ENCODE measurements around the gene MRC2. TPM values are rescaled to one million over a fixed set of nuclear protein-coding genes. Genes with fewer than 3 reads are reported as not detected.

MRC2 gene
- total RNA-seq, 1 experiment from 2014 or later, result 2.3 TPM

DNA sequence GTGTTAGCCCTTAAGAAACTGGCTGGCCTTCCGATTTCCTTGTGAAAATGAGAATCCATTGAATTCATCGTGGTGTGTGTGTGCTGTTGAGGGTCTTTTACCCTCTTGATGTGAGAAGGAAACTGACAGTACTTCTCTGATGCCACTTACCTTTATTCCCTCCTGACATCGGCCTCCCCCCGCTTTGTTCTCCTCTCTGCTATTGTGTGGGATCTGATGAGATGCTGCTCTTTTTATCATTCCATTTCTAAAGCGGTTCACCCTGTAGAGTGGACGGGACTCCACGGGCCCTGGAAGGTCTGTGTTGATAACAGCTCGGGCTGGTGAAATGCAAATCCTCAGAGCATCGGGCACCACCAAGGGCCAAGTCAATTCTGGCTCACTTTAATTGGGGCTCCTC is 110.8 kb downstream of the MRC2 start:
- TF ChIP-seq, protein P1, sequence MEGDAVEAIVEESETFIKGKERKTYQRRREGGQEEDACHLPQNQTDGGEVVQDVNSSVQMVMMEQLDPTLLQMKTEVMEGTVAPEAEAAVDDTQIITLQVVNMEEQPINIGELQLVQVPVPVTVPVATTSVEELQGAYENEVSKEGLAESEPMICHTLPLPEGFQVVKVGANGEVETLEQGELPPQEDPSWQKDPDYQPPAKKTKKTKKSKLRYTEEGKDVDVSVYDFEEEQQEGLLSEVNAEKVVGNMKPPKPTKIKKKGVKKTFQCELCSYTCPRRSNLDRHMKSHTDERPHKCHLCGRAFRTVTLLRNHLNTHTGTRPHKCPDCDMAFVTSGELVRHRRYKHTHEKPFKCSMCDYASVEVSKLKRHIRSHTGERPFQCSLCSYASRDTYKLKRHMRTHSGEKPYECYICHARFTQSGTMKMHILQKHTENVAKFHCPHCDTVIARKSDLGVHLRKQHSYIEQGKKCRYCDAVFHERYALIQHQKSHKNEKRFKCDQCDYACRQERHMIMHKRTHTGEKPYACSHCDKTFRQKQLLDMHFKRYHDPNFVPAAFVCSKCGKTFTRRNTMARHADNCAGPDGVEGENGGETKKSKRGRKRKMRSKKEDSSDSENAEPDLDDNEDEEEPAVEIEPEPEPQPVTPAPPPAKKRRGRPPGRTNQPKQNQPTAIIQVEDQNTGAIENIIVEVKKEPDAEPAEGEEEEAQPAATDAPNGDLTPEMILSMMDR (IDR thresholded peaks at IDR 0.05; ENCODE audit: unreplicated experiment), result no peak
- no peaks in the 10 kb centered on the region for H3K9me3 Mint-ChIP-seq (ENCODE audit: low read depth, unreplicated experiment)
- H3K27me3 Mint-ChIP-seq (ENCODE audit: unreplicated experiment), result no peaks in the 10 kb centered on the region
- no peak for DNase-seq
- intact Hi-C loops (cut with micrococcal nuclease; ENCODE audit: unreplicated experiment), result no loop called here
- H3K4me1 Mint-ChIP-seq (ENCODE audit: low read depth, unreplicated experiment), result peaks cover 8% of the 10 kb centered on the region
- H3K36me3 Mint-ChIP-seq (ENCODE audit: insufficient read depth, unreplicated experiment), result no peaks in the 10 kb centered on the region
- no peak overlapping the region for H3K27ac Mint-ChIP-seq (ENCODE audit: unreplicated experiment)
- CTCF ChIA-PET, result no interaction called here
- H3K4me3 Mint-ChIP-seq (ENCODE audit: low read depth, unreplicated experiment), result no peak overlapping the region
- BruUV-seq (replicated peaks), result no TSS peak

DNA sequence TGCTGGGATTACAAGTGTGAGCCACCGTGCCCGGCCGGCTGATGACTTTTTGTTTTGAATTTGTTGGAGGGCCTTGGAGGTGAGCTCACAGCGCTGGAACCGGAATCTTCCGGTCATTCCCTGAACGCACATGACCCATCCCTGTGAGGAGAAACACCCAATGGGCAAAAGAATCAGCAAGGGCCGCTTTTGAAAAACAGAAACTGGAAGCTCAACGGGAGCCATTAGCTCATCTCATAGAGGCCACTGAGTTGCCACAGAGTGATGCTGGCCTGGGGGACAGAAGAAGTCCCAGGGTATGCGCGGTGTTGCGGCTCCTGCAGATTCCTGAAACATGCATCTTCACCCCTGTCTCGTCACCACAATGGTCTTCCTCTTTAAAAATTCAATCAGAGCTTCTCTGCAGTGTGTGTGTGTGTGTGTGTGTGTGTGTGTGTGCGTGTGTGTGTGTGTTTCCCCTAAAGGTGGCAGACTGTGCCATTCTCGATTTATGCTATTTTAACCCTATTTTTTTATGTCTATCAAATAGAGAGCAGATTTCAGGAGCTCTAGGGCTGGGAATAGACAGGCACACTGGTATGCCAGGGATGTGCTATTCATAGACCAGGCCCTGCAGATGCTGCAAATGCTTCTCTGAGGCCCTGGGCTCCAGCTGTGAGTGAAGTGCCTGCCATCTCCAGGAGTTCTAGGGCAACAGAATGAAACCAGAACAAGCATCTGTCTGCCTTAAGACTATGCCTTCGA is 112.3 kb downstream of the MRC2 start:
- intact Hi-C loops (cut with micrococcal nuclease; ENCODE audit: unreplicated experiment), result no loop called here
- no TSS peak for BruUV-seq (replicated peaks)

DNA sequence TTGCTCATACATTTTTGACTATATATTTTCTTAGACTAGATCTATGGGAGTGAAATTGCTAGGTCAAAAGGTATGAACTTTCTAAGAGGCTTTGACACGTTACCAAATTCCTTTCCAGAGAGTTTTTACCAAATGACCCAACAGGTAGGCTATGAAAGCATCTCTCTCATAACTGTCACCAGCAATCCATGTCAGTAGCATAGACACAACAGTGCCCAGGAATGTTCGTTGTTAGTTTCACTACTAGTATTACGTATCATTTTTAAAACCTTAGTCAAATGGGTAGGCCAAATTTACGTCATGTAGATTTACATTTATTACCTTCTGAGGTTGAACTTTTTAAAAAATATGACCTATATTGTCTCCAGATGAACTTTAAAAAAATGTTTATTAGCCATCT is 113.8 kb downstream of the MRC2 start:
- no peaks in the 10 kb centered on the region for H3K4me1 Mint-ChIP-seq (ENCODE audit: low read depth, unreplicated experiment)
- H3K4me3 Mint-ChIP-seq (ENCODE audit: low read depth, unreplicated experiment), result no peak overlapping the region
- no peak for DNase-seq
- TF ChIP-seq, protein P1 (IDR thresholded peaks at IDR 0.05; ENCODE audit: unreplicated experiment), result no peak
- CTCF ChIA-PET, result no interaction called here
- no peaks in the 10 kb centered on the region for H3K27me3 Mint-ChIP-seq (ENCODE audit: unreplicated experiment)
- no peaks in the 10 kb centered on the region for H3K36me3 Mint-ChIP-seq (ENCODE audit: insufficient read depth, unreplicated experiment)
- H3K27ac Mint-ChIP-seq (ENCODE audit: unreplicated experiment), result no peak overlapping the region
- intact Hi-C loops (cut with micrococcal nuclease; ENCODE audit: unreplicated experiment), result no loop called here
- BruUV-seq (replicated peaks), result no TSS peak
- H3K9me3 Mint-ChIP-seq (ENCODE audit: low read depth, unreplicated experiment), result no peaks in the 10 kb centered on the region

More for the DNA sequence above, 112.3 kb downstream of the MRC2 start:
- no peak for DNase-seq
- CTCF ChIA-PET, result no interaction called here
- H3K27me3 Mint-ChIP-seq (ENCODE audit: unreplicated experiment), result no peaks in the 10 kb centered on the region
- no peak overlapping the region for H3K27ac Mint-ChIP-seq (ENCODE audit: unreplicated experiment)
- H3K4me3 Mint-ChIP-seq (ENCODE audit: low read depth, unreplicated experiment), result no peak overlapping the region
- H3K36me3 Mint-ChIP-seq (ENCODE audit: insufficient read depth, unreplicated experiment), result no peaks in the 10 kb centered on the region
- H3K4me1 Mint-ChIP-seq (ENCODE audit: low read depth, unreplicated experiment), result peaks cover 7% of the 10 kb centered on the region
- TF ChIP-seq, protein P1 (IDR thresholded peaks at IDR 0.05; ENCODE audit: unreplicated experiment), result no peak
- H3K9me3 Mint-ChIP-seq (ENCODE audit: low read depth, unreplicated experiment), result no peaks in the 10 kb centered on the region

Other genes starting within 250 kb of the MRC2 start
- gene EFCAB3, start 247.1 kb upstream of the MRC2 start, total RNA-seq (2022), result not detected in 2 replicates
- 16.5 and 21.3 TPM in 2 replicates for gene METTL2A, start 203.8 kb upstream of the MRC2 start, total RNA-seq (2022)
- gene TLK2, start 148.8 kb upstream of the MRC2 start, total RNA-seq (2022), result 25.1 and 26.3 TPM in 2 replicates
- not detected in 2 replicates for gene MARCHF10, start 180.6 kb downstream of the MRC2 start, total RNA-seq (2022)

Data from Calu3 (cell line).